ENCODE data around the gene COL20A1. TPM values are rescaled to one million over a fixed set of nuclear protein-coding genes. Genes with fewer than 3 reads are reported as not detected.

COL20A1 gene
- total RNA-seq, 1 donor from 2014 or later, result not detected

- no peaks in the 10 kb centered on the region for H3K9me3 ChIP-seq
- H3K4me3 ChIP-seq, result no peak overlapping the region
- H3K36me3 ChIP-seq, result peaks cover 48% of the 10 kb centered on the region
- no peaks in the 10 kb centered on the region for H3K27me3 ChIP-seq
- DNase-seq, result no peak
- no peaks in the 10 kb centered on the region for H3K4me1 ChIP-seq
- no peak for TF ChIP-seq CTCF (IDR thresholded peaks at IDR 0.05)
- no peak for ATAC-seq
- intact Hi-C loops (cut with DNase I), result no loop called here
- H3K27ac ChIP-seq, result no peak overlapping the region
Observed at GRCh38 chr20:63285636-63286615, 7.1 kb upstream of the COL20A1 start.

GRCh38 chr20:63286781-63287696 lies 5.9 kb upstream of the COL20A1 start:
- peaks cover 36% of the 10 kb centered on the region for H3K36me3 ChIP-seq
- no peak for TF ChIP-seq CTCF (IDR thresholded peaks at IDR 0.05)
- peaks cover 1% of the 10 kb centered on the region for H3K27me3 ChIP-seq
- DNase-seq (no peak), ATAC-seq (no peak)
- intact Hi-C loops (cut with DNase I), result no loop called here
- H3K9me3 ChIP-seq, result no peaks in the 10 kb centered on the region
- H3K4me3 ChIP-seq, result no peak overlapping the region
- no peaks in the 10 kb centered on the region for H3K4me1 ChIP-seq
- H3K27ac ChIP-seq, result no peak overlapping the region

- H3K36me3 ChIP-seq, result peaks cover 27% of the 10 kb centered on the region
- intact Hi-C loops (cut with DNase I), result no loop called here
- no peak for ATAC-seq
- no peak for DNase-seq
- H3K9me3 ChIP-seq, result no peaks in the 10 kb centered on the region
- no peak overlapping the region for H3K27ac ChIP-seq
- H3K27me3 ChIP-seq, result peaks cover 5% of the 10 kb centered on the region
- no peaks in the 10 kb centered on the region for H3K4me1 ChIP-seq
- no peak overlapping the region for H3K4me3 ChIP-seq
- no peak for TF ChIP-seq CTCF (IDR thresholded peaks at IDR 0.05)
Observed at GRCh38 chr20:63287697-63288580, 5.0 kb upstream of the COL20A1 start.

- H3K36me3 ChIP-seq, result peaks cover 24% of the 10 kb centered on the region
- H3K9me3 ChIP-seq, result no peaks in the 10 kb centered on the region
- no peaks in the 10 kb centered on the region for H3K4me1 ChIP-seq
- intact Hi-C loops (cut with DNase I), result no loop called here
- H3K4me3 ChIP-seq, result no peak overlapping the region
- DNase-seq, result no peak
- no peak overlapping the region for H3K27ac ChIP-seq
- no peak for TF ChIP-seq CTCF (IDR thresholded peaks at IDR 0.05)
- peaks cover 5% of the 10 kb centered on the region for H3K27me3 ChIP-seq
- no peak for ATAC-seq
Observed at GRCh38 chr20:63288581-63289251, 4.3 kb upstream of the COL20A1 start.
